Right lobe of liver (tissue), 4 donors: ENCODE results near the gene NEDD4L.

Experiments used
- CTCF ChIP-seq, 4 donors: fragments of 200-600 bp in 3 of 4; fragments of 450-650 bp in 1 of 4; IDR thresholded peaks; one replicate each; pipeline versions ENCODE4 v1.5.1 to v1.8.0; 2016 to 2022; ENCODE audit warnings: antibody characterized with exemption in 4 of 4, mild to moderate bottlenecking in 2 of 4
- POLR2A ChIP-seq: fragments of 450-650 bp; IDR thresholded peaks from one replicate; pipeline ENCODE4 v1.6.1; 2017; ENCODE audit warnings: antibody characterized with exemption, mild to moderate bottlenecking
- donor health status: DM: no; HTN: no; CAD: no.
- donor health status: DM: no; HTN: no; CAD: no.
- donor health status: DM: no; HTN: yes; CAD: no.

GRCh38 chr18:58299936-58300335 lies 255.9 kb downstream of the NEDD4L start:
- TF ChIP-seq CTCF (IDR thresholded peaks at IDR 0.05) (no peak), POLR2A (no peak)
